HepG2 (cell line): ENCODE results near the gene IQCN. TPM values are rescaled to one million over a fixed set of nuclear protein-coding genes. Genes with fewer than 3 reads are reported as not detected.
A peak's percentile ranks its signal among the peaks of the same experiment; 100 is the strongest.

Source experiments
- MLLT10 ChIP-seq: sonication (generic); formaldehyde crosslinking; IDR thresholded peaks from 2 replicates; pipeline ENCODE4 v1.4.0; 2020; ENCODE audit warnings: missing genetic modification reagents
- MXI1 ChIP-seq: IDR thresholded peaks from 3 replicates; pipeline ENCODE4 v1.6.1; 2012; ENCODE audit warnings: low read depth, low read length, inconsistent platforms, borderline replicate concordance
- NRL ChIP-seq: sonication (generic); formaldehyde crosslinking; IDR thresholded peaks from 2 replicates; pipeline ENCODE4 v1.5.0; 2020; ENCODE audit warnings: missing genetic modification reagents, mild to moderate bottlenecking, moderate library complexity, borderline replicate concordance
- RBM39 ChIP-seq: fragments of 200-400 bp; formaldehyde crosslinking; IDR thresholded peaks from one replicate; pipeline ENCODE4 v1.6.1; 2018; ENCODE audit warnings: antibody characterized with exemption, mild to moderate bottlenecking, low read depth, low read length; ENCODE audit not compliant: poor library complexity, severe bottlenecking
- SALL2 ChIP-seq: sonication (generic); formaldehyde crosslinking; IDR thresholded peaks from 2 replicates; pipeline ENCODE4 v1.8.1; 2023; ENCODE audit warnings: mild to moderate bottlenecking, missing genetic modification reagents, inconsistent platforms
- SAP130 ChIP-seq: IDR thresholded peaks from 2 replicates; pipeline ENCODE4 v1.6.1; 2016; ENCODE audit warnings: low read depth
- TBX3 ChIP-seq: fragments of 450-650 bp; IDR thresholded peaks from 2 replicates; pipeline ENCODE4 v1.6.1; 2017; ENCODE audit warnings: antibody characterized with exemption, mild to moderate bottlenecking, inconsistent platforms, borderline replicate concordance
- TEAD3 ChIP-seq: optimal IDR thresholded peaks from 2 replicates; pipeline ENCODE3; 2016; ENCODE audit warnings: borderline replicate concordance
- ZNF839 ChIP-seq: sonication (generic); formaldehyde crosslinking; IDR thresholded peaks from 2 replicates; pipeline ENCODE4 v1.4.0; 2020; ENCODE audit warnings: missing genetic modification reagents, mild to moderate bottlenecking, borderline replicate concordance
- polyA plus RNA-seq, 8 experiments: library from polyadenylated mRNA; depleted of rRNA in 3 of 8; stranded (reverse) in 7 of 8; unstranded in 1 of 8; fragments of >200 nt; fragmentation: Illumina TruSeq in 4 of 8; extraction: Trizol in 4 of 8; gene quantifications; 2 replicates each; pipeline versions ENCODE4 v1.2.1 to v1.2.3, GENCODE V29; 2011 to 2016; ENCODE audit warnings: low read depth in 4 of 8, missing spikeins in 1 of 8, mixed read lengths in 1 of 8; ENCODE audit not compliant: insufficient read depth in 1 of 8
- total RNA-seq, 5 experiments: library from RNA; depleted of rRNA; stranded (reverse); fragments of >200 nt; fragmentation: Illumina TruSeq; extraction: Trizol; gene quantifications; 2 replicates each; pipeline ENCODE4 v1.2.3, GENCODE V29; 2016; ENCODE audit warnings: low read depth in 1 of 5
- TF ChIP-seq, protein P1 (sequence below): sonication (generic); formaldehyde crosslinking; IDR thresholded peaks from 2 replicates; pipeline ENCODE4 v1.4.0; 2020; ENCODE audit warnings: missing genetic modification reagents
- TF ChIP-seq, protein P2 (sequence below): sonication (generic); formaldehyde crosslinking; IDR thresholded peaks from 2 replicates; pipeline ENCODE4 v1.5.0; 2020; ENCODE audit warnings: mild to moderate bottlenecking, missing genetic modification reagents
- TF ChIP-seq, protein P3 (sequence below): sonication (generic); formaldehyde crosslinking; IDR thresholded peaks from 2 replicates; pipeline ENCODE4 v1.5.1; 2020; ENCODE audit warnings: missing genetic modification reagents, mild to moderate bottlenecking, borderline replicate concordance
- TF ChIP-seq, protein P4 (sequence below): sonication (generic); formaldehyde crosslinking; IDR thresholded peaks from 2 replicates; pipeline ENCODE4 v1.4.0; 2020; ENCODE audit warnings: missing genetic modification reagents
- TF ChIP-seq, protein P5 (sequence below): sonication (generic); formaldehyde crosslinking; IDR thresholded peaks from 2 replicates; pipeline ENCODE4 v1.4.0; 2020; ENCODE audit warnings: low read depth, mild to moderate bottlenecking, missing genetic modification reagents

The IQCN gene
- total and polyA plus RNA-seq, 2 of the 13 experiments (the other 11 are each of a cell fraction or from before 2014, with no cell fraction given) = 0.04 to 0.18 TPM

DNA sequence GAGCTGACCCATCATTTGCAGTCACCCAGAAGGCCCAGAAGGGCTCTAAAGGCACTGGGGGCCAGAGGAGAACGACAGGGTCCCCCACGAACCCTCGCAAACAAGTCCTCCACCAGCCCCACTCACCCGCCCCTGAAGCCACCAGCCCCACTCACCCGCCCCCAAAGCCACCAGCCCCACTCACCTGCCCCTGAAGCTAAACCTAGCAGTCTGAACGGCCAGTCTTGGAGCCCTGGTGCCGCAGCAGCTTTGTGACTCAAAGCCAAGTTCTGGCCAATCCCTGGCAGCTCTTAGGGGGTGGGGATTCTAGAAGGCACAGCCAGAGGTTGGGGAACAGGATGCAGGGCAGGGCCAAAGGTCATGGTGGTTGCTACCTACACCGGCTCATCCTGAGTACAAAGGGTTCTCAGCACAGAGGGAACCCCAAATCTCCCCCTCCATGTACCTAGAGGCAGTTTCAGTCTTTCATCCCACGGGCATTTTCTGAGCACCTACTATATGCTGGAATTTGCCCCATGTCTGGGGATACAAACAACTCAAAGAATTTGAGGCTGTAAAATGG is at the start of gene IQCN (continued):
- TF ChIP-seq, protein P1, sequence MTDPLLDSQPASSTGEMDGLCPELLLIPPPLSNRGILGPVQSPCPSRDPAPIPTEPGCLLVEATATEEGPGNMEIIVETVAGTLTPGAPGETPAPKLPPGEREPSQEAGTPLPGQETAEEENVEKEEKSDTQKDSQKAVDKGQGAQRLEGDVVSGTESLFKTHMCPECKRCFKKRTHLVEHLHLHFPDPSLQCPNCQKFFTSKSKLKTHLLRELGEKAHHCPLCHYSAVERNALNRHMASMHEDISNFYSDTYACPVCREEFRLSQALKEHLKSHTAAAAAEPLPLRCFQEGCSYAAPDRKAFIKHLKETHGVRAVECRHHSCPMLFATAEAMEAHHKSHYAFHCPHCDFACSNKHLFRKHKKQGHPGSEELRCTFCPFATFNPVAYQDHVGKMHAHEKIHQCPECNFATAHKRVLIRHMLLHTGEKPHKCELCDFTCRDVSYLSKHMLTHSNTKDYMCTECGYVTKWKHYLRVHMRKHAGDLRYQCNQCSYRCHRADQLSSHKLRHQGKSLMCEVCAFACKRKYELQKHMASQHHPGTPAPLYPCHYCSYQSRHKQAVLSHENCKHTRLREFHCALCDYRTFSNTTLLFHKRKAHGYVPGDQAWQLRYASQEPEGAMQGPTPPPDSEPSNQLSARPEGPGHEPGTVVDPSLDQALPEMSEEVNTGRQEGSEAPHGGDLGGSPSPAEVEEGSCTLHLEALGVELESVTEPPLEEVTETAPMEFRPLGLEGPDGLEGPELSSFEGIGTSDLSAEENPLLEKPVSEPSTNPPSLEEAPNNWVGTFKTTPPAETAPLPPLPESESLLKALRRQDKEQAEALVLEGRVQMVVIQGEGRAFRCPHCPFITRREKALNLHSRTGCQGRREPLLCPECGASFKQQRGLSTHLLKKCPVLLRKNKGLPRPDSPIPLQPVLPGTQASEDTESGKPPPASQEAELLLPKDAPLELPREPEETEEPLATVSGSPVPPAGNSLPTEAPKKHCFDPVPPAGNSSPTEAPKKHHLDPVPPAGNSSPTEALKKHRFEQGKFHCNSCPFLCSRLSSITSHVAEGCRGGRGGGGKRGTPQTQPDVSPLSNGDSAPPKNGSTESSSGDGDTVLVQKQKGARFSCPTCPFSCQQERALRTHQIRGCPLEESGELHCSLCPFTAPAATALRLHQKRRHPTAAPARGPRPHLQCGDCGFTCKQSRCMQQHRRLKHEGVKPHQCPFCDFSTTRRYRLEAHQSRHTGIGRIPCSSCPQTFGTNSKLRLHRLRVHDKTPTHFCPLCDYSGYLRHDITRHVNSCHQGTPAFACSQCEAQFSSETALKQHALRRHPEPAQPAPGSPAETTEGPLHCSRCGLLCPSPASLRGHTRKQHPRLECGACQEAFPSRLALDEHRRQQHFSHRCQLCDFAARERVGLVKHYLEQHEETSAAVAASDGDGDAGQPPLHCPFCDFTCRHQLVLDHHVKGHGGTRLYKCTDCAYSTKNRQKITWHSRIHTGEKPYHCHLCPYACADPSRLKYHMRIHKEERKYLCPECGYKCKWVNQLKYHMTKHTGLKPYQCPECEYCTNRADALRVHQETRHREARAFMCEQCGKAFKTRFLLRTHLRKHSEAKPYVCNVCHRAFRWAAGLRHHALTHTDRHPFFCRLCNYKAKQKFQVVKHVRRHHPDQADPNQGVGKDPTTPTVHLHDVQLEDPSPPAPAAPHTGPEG (CRISPR knock-in tag) = no peak
- TF ChIP-seq SALL2 (CRISPR knock-in tag) (peak; percentile 12; the same call in 1 of the 2 replicates), SAP130 (CRISPR knock-in tag) (no peak), TBX3 (no peak), TEAD3 (peak; percentile 48), RBM39 (no peak), MLLT10 (no peak), ZNF839 (CRISPR knock-in tag) (no peak), MXI1 (0 out of 3 replicates have a peak, but pooled peaks have one; percentile 16), NRL (CRISPR knock-in tag) (no peak)
- TF ChIP-seq, protein P2, sequence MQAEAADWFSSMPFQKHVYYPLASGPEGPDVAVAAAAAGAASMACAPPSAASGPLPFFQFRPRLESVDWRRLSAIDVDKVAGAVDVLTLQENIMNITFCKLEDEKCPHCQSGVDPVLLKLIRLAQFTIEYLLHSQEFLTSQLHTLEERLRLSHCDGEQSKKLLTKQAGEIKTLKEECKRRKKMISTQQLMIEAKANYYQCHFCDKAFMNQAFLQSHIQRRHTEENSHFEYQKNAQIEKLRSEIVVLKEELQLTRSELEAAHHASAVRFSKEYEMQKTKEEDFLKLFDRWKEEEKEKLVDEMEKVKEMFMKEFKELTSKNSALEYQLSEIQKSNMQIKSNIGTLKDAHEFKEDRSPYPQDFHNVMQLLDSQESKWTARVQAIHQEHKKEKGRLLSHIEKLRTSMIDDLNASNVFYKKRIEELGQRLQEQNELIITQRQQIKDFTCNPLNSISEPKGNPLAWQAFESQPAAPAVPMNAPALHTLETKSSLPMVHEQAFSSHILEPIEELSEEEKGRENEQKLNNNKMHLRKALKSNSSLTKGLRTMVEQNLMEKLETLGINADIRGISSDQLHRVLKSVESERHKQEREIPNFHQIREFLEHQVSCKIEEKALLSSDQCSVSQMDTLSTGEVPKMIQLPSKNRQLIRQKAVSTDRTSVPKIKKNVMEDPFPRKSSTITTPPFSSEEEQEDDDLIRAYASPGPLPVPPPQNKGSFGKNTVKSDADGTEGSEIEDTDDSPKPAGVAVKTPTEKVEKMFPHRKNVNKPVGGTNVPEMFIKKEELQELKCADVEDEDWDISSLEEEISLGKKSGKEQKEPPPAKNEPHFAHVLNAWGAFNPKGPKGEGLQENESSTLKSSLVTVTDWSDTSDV (CRISPR knock-in tag) = no peak
- TF ChIP-seq, protein P3, sequence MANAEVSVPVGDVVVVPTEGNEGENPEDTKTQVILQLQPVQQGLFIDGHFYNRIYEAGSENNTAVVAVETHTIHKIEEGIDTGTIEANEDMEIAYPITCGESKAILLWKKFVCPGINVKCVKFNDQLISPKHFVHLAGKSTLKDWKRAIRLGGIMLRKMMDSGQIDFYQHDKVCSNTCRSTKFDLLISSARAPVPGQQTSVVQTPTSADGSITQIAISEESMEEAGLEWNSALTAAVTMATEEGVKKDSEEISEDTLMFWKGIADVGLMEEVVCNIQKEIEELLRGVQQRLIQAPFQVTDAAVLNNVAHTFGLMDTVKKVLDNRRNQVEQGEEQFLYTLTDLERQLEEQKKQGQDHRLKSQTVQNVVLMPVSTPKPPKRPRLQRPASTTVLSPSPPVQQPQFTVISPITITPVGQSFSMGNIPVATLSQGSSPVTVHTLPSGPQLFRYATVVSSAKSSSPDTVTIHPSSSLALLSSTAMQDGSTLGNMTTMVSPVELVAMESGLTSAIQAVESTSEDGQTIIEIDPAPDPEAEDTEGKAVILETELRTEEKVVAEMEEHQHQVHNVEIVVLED (CRISPR knock-in tag) = no peak
- TF ChIP-seq, protein P4, sequence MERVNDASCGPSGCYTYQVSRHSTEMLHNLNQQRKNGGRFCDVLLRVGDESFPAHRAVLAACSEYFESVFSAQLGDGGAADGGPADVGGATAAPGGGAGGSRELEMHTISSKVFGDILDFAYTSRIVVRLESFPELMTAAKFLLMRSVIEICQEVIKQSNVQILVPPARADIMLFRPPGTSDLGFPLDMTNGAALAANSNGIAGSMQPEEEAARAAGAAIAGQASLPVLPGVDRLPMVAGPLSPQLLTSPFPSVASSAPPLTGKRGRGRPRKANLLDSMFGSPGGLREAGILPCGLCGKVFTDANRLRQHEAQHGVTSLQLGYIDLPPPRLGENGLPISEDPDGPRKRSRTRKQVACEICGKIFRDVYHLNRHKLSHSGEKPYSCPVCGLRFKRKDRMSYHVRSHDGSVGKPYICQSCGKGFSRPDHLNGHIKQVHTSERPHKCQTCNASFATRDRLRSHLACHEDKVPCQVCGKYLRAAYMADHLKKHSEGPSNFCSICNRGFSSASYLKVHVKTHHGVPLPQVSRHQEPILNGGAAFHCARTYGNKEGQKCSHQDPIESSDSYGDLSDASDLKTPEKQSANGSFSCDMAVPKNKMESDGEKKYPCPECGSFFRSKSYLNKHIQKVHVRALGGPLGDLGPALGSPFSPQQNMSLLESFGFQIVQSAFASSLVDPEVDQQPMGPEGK = peak; percentile 16; the same call in 1 of the 2 replicates
- TF ChIP-seq, protein P5, sequence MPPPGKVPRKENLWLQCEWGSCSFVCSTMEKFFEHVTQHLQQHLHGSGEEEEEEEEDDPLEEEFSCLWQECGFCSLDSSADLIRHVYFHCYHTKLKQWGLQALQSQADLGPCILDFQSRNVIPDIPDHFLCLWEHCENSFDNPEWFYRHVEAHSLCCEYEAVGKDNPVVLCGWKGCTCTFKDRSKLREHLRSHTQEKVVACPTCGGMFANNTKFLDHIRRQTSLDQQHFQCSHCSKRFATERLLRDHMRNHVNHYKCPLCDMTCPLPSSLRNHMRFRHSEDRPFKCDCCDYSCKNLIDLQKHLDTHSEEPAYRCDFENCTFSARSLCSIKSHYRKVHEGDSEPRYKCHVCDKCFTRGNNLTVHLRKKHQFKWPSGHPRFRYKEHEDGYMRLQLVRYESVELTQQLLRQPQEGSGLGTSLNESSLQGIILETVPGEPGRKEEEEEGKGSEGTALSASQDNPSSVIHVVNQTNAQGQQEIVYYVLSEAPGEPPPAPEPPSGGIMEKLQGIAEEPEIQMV (CRISPR knock-in tag) = no peak
